HEK293T (cell line): ENCODE data around the gene ADAD2.

ENCODE experiments used
- BHLHE40 ChIP-seq: fragments of 450-650 bp; IDR thresholded peaks from 2 replicates; pipeline ENCODE4 v1.6.1; 2016; ENCODE audit warnings: mild to moderate bottlenecking, moderate library complexity, borderline replicate concordance
- CTBP1 ChIP-seq: fragments of 450-650 bp; IDR thresholded peaks from 2 replicates; pipeline ENCODE4 v1.6.1; 2016; ENCODE audit warnings: borderline replicate concordance
- ELF4 ChIP-seq: fragments of 450-650 bp; IDR thresholded peaks from 2 replicates; pipeline ENCODE4 v1.6.1; 2017; ENCODE audit warnings: antibody characterized with exemption
- FOXA1 ChIP-seq: fragments of 450-650 bp; IDR thresholded peaks from 2 replicates; pipeline ENCODE4 v1.6.1; 2016; ENCODE audit warnings: mild to moderate bottlenecking
- FOXK2 ChIP-seq: fragments of 450-650 bp; IDR thresholded peaks from 2 replicates; pipeline ENCODE4 v1.6.1; 2016; ENCODE audit warnings: mild to moderate bottlenecking
- FOXM1 ChIP-seq: fragments of 450-650 bp; IDR thresholded peaks from 2 replicates; pipeline ENCODE4 v1.6.1; 2017; ENCODE audit warnings: mild to moderate bottlenecking, borderline replicate concordance
- L3MBTL2 ChIP-seq: fragments of 450-650 bp; conservative IDR thresholded peaks from 2 replicates; pipeline ENCODE4 v1.6.1; 2016; ENCODE audit warnings: mild to moderate bottlenecking
- LEF1 ChIP-seq: fragments of 450-650 bp; IDR thresholded peaks from 2 replicates; pipeline ENCODE4 v1.6.1; 2017; ENCODE audit warnings: mild to moderate bottlenecking, borderline replicate concordance
- NFRKB ChIP-seq: fragments of 450-650 bp; IDR thresholded peaks from 2 replicates; pipeline ENCODE4 v1.6.1; 2016; ENCODE audit warnings: mild to moderate bottlenecking, moderate library complexity
- PKNOX1 ChIP-seq: fragments of 450-650 bp; IDR thresholded peaks from 2 replicates; pipeline ENCODE4 v1.6.1; 2016
- SP1 ChIP-seq: fragments of 450-650 bp; IDR thresholded peaks from 2 replicates; pipeline ENCODE4 v1.6.1; 2017
- SUZ12 ChIP-seq: fragments of 450-650 bp; IDR thresholded peaks from 2 replicates; pipeline ENCODE4 v1.6.1; 2016; ENCODE audit warnings: mild to moderate bottlenecking
- TARDBP ChIP-seq: fragments of 450-650 bp; IDR thresholded peaks from 2 replicates; pipeline ENCODE4 v1.6.1; 2016
- ZNF384 ChIP-seq: fragments of 450-650 bp; IDR thresholded peaks from 2 replicates; pipeline ENCODE4 v1.6.1; 2016

DNA sequence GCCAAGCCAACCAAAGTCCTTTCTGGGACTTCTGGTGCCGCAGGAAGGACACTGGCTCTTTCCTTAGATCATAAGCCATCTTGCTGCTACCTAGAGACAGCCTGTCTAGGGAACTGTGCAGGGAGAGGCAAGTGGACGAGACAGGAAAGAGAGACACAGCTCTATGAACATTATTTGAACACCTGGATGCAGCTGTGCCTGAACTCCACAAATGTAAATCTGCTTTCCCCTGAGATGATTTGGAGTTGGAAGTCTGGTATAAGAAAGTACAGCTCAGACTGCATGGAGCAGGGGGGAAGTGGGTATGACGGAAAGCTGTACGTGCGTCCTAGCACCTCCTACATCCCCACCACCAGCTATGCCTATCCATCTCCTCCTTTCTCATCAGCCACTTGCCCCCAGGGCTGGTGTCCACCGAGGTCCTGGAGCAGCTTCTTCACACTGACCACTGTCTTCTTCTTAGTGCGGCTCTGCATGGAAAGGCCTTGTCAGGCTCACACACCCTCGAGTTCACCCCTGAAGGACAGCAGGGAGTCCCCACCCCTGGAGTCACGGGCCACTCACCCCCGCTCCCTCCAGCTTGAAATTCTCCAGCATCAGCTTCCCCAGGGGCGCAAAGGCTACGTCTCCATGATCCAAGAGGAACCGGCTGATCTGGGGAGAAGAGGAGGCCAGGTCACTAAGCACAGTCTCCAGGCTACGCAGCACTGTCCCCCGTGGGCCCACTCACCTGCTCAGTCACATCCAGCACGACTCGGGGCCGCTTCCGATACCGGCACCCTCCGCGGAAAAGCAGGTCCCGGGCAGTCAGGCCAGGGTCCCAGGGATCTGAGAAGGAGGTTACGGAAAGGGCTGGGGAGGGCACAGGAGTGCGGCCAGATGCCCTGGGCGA lies 8.0 kb upstream of the ADAD2 start:
- TF ChIP-seq FOXM1 (no peak), SP1 (no peak), PKNOX1 (no peak), ELF4 (no peak), L3MBTL2 (no peak), NFRKB (no peak), FOXK2 (no peak), FOXA1 (no peak), BHLHE40 (no peak), CTBP1 (no peak), SUZ12 (no peak), LEF1 (no peak), ZNF384 (no peak), TARDBP (no peak)
